HG03575 (cell line): ENCODE measurements around the gene HMGN2.

Source experiments
- ATAC-seq: cut with Tn5 transposase; IDR thresholded peaks from one replicate; pipeline ENCODE4 v1.9.1; 2021; ENCODE audit not compliant: unreplicated experiment, insufficient number of reproducible peaks, low FRiP score; ENCODE audit errors: extremely low read depth

The HMGN2 gene

GRCh38 chr1:26472320-26472900 is at the start of gene HMGN2:
Gene HMGN2, plus strand, starts transcription at chr1:26472440. Its CDS starts 173 bp downstream, at chr1:26472613.
- no peak for ATAC-seq

- no peak for ATAC-seq
Measured at GRCh38 chr1:26429721-26430120, 42.5 kb upstream of the HMGN2 start.

- peak; percentile 65 for ATAC-seq
Measured at GRCh38 chr1:26431979-26432695, 40.1 kb upstream of the HMGN2 start, which contains the start of gene DHDDS. Gene DHDDS, plus strand, starts transcription at chr1:26432321. Its CDS starts 625 bp downstream, at chr1:26432946.

- ATAC-seq, result no peak
Measured at GRCh38 chr1:26432793-26433192, 39.4 kb upstream of the HMGN2 start.

- ATAC-seq, result no peak
Measured at GRCh38 chr1:26434161-26434752, 38.0 kb upstream of the HMGN2 start.

GRCh38 chr1:26438041-26438440 is 34.2 kb upstream of the HMGN2 start:
- ATAC-seq, result no peak

- no peak for ATAC-seq
Measured at GRCh38 chr1:26440259-26440658, 32.0 kb upstream of the HMGN2 start.

GRCh38 chr1:26449868-26450267 is 22.4 kb upstream of the HMGN2 start:
- no peak for ATAC-seq

GRCh38 chr1:26450908-26451307 is 21.3 kb upstream of the HMGN2 start:
- ATAC-seq, result no peak

GRCh38 chr1:26452459-26453183 is 19.6 kb upstream of the HMGN2 start:
- no peak for ATAC-seq

GRCh38 chr1:26459148-26459547 is 13.1 kb upstream of the HMGN2 start:
- no peak for ATAC-seq

- no peak for ATAC-seq
Measured at GRCh38 chr1:26459573-26460031, 12.6 kb upstream of the HMGN2 start.

- no peak for ATAC-seq
Measured at GRCh38 chr1:26468911-26469310, 3.3 kb upstream of the HMGN2 start.

GRCh38 chr1:26469558-26469957 is 2.7 kb upstream of the HMGN2 start:
- no peak for ATAC-seq

- ATAC-seq, result no peak
Measured at GRCh38 chr1:26470878-26471497, 1.3 kb upstream of the HMGN2 start.

- no peak for ATAC-seq
Measured at GRCh38 chr1:26471498-26472319, 531 bp upstream of the HMGN2 start.

- no peak for ATAC-seq
Measured at GRCh38 chr1:26472901-26473845, 933 bp downstream of the HMGN2 start.
